Panc1 (cell line): ENCODE results near the gene PCDHA6.

Experiments
- POLR2AphosphoS5 ChIP-seq: IDR thresholded peaks from 2 replicates; pipeline ENCODE4 v1.6.1; 2012; ENCODE audit warnings: mild to moderate bottlenecking, low read depth, low read length, moderate library complexity
- TF ChIP-seq, protein P1 (sequence below): fragments of 450-650 bp; IDR thresholded peaks from 2 replicates; pipeline ENCODE4 v1.5.1; 2017; ENCODE audit warnings: mild to moderate bottlenecking

DNA sequence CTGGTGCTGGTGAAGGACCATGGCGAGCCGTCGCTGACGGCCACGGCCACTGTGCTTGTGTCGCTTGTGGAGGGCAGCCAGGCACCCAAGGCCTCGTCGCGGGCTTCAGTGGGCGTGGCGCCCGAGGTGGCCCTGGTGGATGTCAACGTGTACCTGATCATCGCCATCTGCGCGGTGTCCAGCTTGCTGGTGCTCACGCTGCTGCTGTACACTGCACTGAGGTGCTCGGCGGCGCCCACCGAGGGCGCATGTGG is 30.2 kb downstream of the PCDHA6 start:
- TF ChIP-seq, protein P1, sequence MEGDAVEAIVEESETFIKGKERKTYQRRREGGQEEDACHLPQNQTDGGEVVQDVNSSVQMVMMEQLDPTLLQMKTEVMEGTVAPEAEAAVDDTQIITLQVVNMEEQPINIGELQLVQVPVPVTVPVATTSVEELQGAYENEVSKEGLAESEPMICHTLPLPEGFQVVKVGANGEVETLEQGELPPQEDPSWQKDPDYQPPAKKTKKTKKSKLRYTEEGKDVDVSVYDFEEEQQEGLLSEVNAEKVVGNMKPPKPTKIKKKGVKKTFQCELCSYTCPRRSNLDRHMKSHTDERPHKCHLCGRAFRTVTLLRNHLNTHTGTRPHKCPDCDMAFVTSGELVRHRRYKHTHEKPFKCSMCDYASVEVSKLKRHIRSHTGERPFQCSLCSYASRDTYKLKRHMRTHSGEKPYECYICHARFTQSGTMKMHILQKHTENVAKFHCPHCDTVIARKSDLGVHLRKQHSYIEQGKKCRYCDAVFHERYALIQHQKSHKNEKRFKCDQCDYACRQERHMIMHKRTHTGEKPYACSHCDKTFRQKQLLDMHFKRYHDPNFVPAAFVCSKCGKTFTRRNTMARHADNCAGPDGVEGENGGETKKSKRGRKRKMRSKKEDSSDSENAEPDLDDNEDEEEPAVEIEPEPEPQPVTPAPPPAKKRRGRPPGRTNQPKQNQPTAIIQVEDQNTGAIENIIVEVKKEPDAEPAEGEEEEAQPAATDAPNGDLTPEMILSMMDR: no peak
- no peak for TF ChIP-seq POLR2AphosphoS5
